ENCODE data around the gene CYLD. TPM values are rescaled to one million over a fixed set of nuclear protein-coding genes. Genes with fewer than 3 reads are reported as not detected.

Gene CYLD
- total RNA-seq, 1 experiment from 2014 or later, result 9.8 TPM

DNA sequence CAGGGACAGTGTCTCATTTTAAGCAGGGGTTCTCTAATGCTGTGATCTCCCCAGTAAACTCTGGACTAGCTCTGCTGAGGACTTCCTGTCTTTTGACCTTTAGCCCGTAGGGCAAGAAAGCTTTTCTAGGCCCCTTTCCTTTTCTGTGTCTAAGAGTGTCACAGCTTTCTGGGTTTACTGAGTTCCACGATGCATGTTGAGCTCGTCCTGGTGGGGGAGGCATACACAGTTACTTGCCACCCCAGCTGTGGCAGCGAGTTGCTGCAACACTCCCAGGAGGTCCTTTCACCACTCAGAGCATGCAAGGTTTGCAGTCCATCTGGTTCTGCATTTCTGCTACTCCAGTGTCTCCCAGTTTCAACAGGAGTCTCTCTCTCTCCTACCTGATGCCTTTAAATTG lies 24.8 kb upstream of the CYLD start:
- POLR2A ChIA-PET, result no interaction called here
- BruUV-seq (replicated peaks), result no TSS peak
- Histone ChIP-seq H3K36me3 (ENCODE audit: control insufficient read depth, insufficient read depth, low read length) (no peaks in the 10 kb centered on the region), H3K4me1 (peaks cover 24% of the 10 kb centered on the region), H3K9me3 (no peaks in the 10 kb centered on the region), H3K4me3 (ENCODE audit: low read depth, low read length) (no peak overlapping the region), H3K27me3 (replicated peaks; ENCODE audit: control insufficient read depth, insufficient read depth, low read length) (no peaks in the 10 kb centered on the region)
- DNase-seq, result no peak
- H3K27ac Mint-ChIP-seq (ENCODE audit: unreplicated experiment), result no peak overlapping the region
- H3K27me3 Mint-ChIP-seq (ENCODE audit: insufficient read depth, unreplicated experiment), result no peaks in the 10 kb centered on the region
- CTCF ChIA-PET, result no interaction called here
- TF ChIP-seq, protein P1, sequence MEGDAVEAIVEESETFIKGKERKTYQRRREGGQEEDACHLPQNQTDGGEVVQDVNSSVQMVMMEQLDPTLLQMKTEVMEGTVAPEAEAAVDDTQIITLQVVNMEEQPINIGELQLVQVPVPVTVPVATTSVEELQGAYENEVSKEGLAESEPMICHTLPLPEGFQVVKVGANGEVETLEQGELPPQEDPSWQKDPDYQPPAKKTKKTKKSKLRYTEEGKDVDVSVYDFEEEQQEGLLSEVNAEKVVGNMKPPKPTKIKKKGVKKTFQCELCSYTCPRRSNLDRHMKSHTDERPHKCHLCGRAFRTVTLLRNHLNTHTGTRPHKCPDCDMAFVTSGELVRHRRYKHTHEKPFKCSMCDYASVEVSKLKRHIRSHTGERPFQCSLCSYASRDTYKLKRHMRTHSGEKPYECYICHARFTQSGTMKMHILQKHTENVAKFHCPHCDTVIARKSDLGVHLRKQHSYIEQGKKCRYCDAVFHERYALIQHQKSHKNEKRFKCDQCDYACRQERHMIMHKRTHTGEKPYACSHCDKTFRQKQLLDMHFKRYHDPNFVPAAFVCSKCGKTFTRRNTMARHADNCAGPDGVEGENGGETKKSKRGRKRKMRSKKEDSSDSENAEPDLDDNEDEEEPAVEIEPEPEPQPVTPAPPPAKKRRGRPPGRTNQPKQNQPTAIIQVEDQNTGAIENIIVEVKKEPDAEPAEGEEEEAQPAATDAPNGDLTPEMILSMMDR (IDR thresholded peaks at IDR 0.05; ENCODE audit: insufficient read depth in 1 of 2, low read depth in 1 of 2, low read length in 1 of 2, severe bottlenecking in 1 of 2, unreplicated experiment in 1 of 2), result no peak
- H3K9me3 Mint-ChIP-seq (ENCODE audit: unreplicated experiment), result no peaks in the 10 kb centered on the region
- intact Hi-C loops (cut with micrococcal nuclease; ENCODE audit: unreplicated experiment), result no loop called here
- peaks cover 20% of the 10 kb centered on the region for H3K4me1 Mint-ChIP-seq (ENCODE audit: low read depth, unreplicated experiment)
- H3K4me3 Mint-ChIP-seq (ENCODE audit: unreplicated experiment), result no peak overlapping the region
- no peaks in the 10 kb centered on the region for H3K36me3 Mint-ChIP-seq (ENCODE audit: insufficient read depth, unreplicated experiment)

DNA sequence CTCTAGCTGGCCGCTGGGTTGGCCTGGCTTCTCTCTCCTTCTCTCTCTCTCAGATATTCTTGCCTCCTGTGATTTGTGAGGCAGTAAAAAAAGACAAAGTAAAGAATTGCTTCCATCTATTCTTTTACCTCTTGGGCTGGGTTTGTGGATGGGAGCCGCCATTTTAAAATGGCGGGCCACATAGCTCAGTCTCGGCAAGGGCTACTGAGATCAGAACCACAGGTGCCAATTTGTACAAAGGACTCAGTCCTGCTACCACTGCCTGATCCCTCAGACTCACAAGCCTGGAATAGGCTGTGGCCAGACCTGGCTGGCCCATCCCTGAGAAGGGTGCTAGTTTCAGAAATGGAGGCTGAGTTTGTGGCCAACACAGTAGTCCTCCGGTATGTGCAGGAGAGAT lies 24.4 kb upstream of the CYLD start:
- DNase-seq, result no peak
- H3K36me3 Mint-ChIP-seq (ENCODE audit: insufficient read depth, unreplicated experiment), result no peaks in the 10 kb centered on the region
- no peaks in the 10 kb centered on the region for H3K27me3 Mint-ChIP-seq (ENCODE audit: insufficient read depth, unreplicated experiment)
- POLR2A ChIA-PET, result no interaction called here
- BruUV-seq (replicated peaks), result no TSS peak
- TF ChIP-seq, protein P1 (IDR thresholded peaks at IDR 0.05; ENCODE audit: insufficient read depth in 1 of 2, low read depth in 1 of 2, low read length in 1 of 2, severe bottlenecking in 1 of 2, unreplicated experiment in 1 of 2), result no peak
- H3K4me3 ChIP-seq (ENCODE audit: low read depth, low read length), result no peak overlapping the region
- H3K4me3 Mint-ChIP-seq (ENCODE audit: unreplicated experiment), result no peak overlapping the region
- CTCF ChIA-PET, result no interaction called here
- H3K9me3 Mint-ChIP-seq (ENCODE audit: unreplicated experiment), result no peaks in the 10 kb centered on the region
- intact Hi-C loops (cut with micrococcal nuclease; ENCODE audit: unreplicated experiment), result no loop called here
- peaks cover 20% of the 10 kb centered on the region for H3K4me1 Mint-ChIP-seq (ENCODE audit: low read depth, unreplicated experiment)
- H3K9me3 ChIP-seq, result no peaks in the 10 kb centered on the region
- no peak overlapping the region for H3K27ac Mint-ChIP-seq (ENCODE audit: unreplicated experiment)
- no peaks in the 10 kb centered on the region for H3K36me3 ChIP-seq (ENCODE audit: control insufficient read depth, insufficient read depth, low read length)
- H3K4me1 ChIP-seq, result peaks cover 24% of the 10 kb centered on the region
- H3K27me3 ChIP-seq (replicated peaks; ENCODE audit: control insufficient read depth, insufficient read depth, low read length), result no peaks in the 10 kb centered on the region

DNA sequence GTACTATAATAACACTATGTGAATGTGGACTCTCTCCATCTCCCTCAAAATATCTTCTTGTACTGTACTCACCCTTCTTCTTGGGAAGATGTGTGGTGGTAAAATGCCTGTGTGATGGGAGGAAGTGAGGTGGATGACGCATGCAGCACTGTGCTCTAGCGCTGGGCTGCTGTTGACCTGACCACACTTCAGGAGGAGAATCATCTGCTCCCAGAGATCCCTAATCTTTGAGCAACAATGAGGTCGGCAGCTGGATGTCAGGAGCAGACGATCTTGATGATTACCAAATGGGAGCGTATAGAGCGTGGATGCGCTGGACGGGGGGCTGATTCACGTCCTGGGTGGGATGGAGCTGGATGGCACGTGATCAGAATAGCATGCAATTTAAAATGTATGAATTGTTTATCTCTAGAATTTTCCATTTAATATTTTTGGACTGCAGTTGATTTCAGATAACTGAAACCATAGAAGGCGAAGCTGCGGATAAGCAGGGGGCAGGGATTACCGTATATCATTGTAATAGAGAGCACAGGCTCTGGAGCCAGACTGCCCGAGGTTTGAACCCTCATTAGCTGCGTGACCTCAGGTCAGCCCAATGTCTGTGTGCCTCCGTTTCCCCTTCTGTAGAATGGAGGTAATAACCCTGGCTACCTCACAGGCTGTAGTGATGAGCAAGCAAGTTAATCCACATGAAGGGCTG lies 23.7 kb upstream of the CYLD start:
- H3K4me1 Mint-ChIP-seq (ENCODE audit: low read depth, unreplicated experiment), result peaks cover 20% of the 10 kb centered on the region
- Histone ChIP-seq H3K27me3 (replicated peaks; ENCODE audit: control insufficient read depth, insufficient read depth, low read length) (no peaks in the 10 kb centered on the region), H3K4me1 (peaks cover 24% of the 10 kb centered on the region), H3K9me3 (no peaks in the 10 kb centered on the region), H3K4me3 (ENCODE audit: low read depth, low read length) (no peak overlapping the region), H3K36me3 (ENCODE audit: control insufficient read depth, insufficient read depth, low read length) (no peaks in the 10 kb centered on the region)
- DNase-seq, result no peak
- BruUV-seq (replicated peaks), result no TSS peak
- ChIA-PET CTCF (interaction anchor here (1.1 to 2.6 kb wide), 3 partner anchors 23 to 88 kb away, joined by 4 to 14 read pairs (median 4); partner anchors contain the start of gene CYLD), POLR2A (no interaction called here)
- intact Hi-C loops (cut with micrococcal nuclease; ENCODE audit: unreplicated experiment), result no loop called here
- H3K4me3 Mint-ChIP-seq (ENCODE audit: unreplicated experiment), result peak overlapping the region; percentile 50
- no peak overlapping the region for H3K27ac Mint-ChIP-seq (ENCODE audit: unreplicated experiment)
- no peaks in the 10 kb centered on the region for H3K9me3 Mint-ChIP-seq (ENCODE audit: unreplicated experiment)
- H3K36me3 Mint-ChIP-seq (ENCODE audit: insufficient read depth, unreplicated experiment), result no peaks in the 10 kb centered on the region
- H3K27me3 Mint-ChIP-seq (ENCODE audit: insufficient read depth, unreplicated experiment), result no peaks in the 10 kb centered on the region
- TF ChIP-seq, protein P1 (IDR thresholded peaks at IDR 0.05; ENCODE audit: insufficient read depth in 1 of 2, low read depth in 1 of 2, low read length in 1 of 2, severe bottlenecking in 1 of 2, unreplicated experiment in 1 of 2), result no peak

Measured in Caco-2 (cell line).